PC-9 (cell line): ENCODE data around the gene GMDS.

ENCODE experiments used
- CTCF ChIP-seq: fragments of 200-600 bp; sonication (generic); conservative IDR thresholded peaks from 2 replicates; pipeline ENCODE4 v1.6.1; 2017; ENCODE audit warnings: mixed run types, antibody characterized with exemption, mild to moderate bottlenecking, moderate library complexity
- EZH2 ChIP-seq: fragments of 200-600 bp; sonication (generic); IDR thresholded peaks from 2 replicates; pipeline ENCODE4 v1.8.0; 2017; ENCODE audit warnings: antibody characterized with exemption, low read depth

GRCh38 chr6:1757131-1757530 is 488.3 kb downstream of the GMDS start:
- TF ChIP-seq CTCF (no peak), EZH2 (no peak)
